A549 treated with DMSO at 1 μM for 4 hours (cell line): ENCODE results near the gene C16orf46. TPM values are rescaled to one million over a fixed set of nuclear protein-coding genes. Genes with fewer than 3 reads are reported as not detected.

Experiments used
- total RNA-seq: library from RNA; stranded (reverse); fragments of 200-300 nt; extraction: Qiagen RNA extraction; gene quantifications from 5 replicates; pipeline ENCODE4 v1.2.3, GENCODE V29; 2022; ENCODE audit warnings: low read depth

The C16orf46 gene, protein sequence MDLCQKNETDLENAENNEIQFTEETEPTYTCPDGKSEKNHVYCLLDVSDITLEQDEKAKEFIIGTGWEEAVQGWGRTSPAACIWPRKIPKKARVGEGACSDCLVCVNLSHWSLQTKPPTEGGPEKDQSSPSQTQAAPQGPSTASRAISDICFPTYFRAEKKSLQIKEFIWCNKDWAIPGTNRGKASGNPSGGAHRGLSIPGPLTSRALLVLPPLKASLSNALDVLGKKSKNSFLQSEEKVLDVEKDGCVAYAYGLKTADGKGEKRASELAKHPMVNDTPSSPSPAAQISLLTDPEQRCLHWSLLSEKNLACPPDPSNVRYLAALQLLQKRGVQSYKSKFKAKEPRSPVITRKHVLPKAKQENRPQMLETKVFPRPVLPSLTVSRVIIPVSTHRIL
- 0.57 to 1.6 TPM (median 0.92 TPM) in 5 replicates for total RNA-seq

DNA sequence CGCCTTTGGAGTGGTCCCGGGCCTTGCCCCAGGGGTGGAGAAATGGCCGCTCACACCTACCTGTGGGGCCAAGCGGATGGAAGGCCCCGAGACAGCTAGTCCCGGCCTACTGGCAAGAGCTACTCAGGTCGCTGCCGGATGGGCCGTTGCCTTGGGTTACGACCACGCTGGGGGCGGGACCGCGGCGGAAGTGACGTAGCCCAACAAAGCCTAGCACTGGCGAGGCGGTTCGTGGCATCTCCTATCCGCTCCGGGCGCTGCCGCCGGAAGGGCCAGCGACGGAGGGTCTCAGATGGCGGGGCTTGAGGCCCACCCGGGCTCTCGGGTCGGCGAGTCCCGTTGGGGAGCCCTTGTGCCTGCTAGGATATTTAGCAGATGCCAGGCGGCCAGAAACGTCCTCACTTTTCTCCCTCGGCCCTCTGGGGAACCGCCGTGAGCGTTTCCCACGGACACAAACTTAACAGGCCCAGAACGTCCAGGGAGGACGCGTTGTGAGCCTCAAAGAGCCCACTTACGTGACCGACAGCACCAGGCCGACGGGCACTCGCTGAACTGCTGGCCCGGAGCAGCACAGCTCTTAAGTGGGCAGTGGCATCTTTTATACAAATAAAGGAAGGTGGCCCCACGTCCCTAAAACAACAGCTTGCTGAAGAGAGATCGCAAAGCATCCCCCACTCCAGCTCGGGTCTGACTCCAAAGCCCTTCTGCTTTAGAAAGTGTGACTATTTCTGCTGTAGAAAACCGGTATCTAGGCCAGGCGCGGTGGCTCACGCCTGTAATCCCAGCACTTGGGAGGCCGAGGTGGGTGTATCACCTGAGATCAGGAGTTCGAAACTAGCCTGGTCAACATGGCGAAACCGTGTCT, at the start of gene C16orf46:
Gene C16orf46 (minus strand): TSS at position 163 of the 865 bp plus-strand sequence. CDS start 13,283 bp downstream, outside the sequence.

DNA sequence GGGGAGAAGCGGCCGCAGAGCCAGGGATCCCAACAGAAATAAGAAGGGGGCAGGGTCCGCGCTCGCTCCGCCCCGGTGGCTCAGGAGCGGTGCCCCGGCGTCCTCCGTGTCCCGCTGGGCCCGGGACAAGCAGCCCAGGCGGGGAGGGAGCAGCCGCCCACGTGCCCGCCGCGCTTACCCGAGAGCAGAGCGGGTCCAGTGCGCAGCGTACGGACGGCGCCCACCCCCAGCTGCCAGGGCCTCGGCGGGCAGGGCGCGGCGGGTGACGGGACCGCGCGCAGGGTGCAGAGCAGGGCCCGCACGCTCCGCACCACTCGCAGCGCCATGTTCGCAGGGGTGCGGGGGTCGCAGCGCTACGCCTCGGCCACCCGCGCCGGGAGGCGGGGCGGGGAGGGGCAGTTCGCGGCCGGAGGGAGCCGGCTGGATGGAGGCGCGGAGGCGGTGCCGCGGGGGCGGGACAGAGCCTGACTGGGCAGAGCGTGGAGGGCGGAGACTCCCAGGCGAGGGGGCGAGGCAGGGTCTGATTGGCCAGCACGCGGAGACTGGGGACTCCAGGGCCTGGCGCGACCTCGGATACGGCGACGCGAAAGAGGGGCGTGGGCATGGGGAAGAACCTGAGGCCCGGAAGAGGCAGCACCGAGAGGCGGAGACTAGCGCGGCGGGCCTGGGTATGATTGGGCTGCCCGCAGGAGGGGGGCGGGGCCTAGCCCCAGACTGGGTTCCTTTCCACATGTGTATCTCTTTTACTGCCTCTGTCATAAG, 19.1 kb upstream of the C16orf46 start, which contains the start of gene GCSH:
Gene GCSH (minus strand): TSS at position 443 of the 762 bp plus-strand sequence. CDS start 117 bp downstream, at position 326.

DNA sequence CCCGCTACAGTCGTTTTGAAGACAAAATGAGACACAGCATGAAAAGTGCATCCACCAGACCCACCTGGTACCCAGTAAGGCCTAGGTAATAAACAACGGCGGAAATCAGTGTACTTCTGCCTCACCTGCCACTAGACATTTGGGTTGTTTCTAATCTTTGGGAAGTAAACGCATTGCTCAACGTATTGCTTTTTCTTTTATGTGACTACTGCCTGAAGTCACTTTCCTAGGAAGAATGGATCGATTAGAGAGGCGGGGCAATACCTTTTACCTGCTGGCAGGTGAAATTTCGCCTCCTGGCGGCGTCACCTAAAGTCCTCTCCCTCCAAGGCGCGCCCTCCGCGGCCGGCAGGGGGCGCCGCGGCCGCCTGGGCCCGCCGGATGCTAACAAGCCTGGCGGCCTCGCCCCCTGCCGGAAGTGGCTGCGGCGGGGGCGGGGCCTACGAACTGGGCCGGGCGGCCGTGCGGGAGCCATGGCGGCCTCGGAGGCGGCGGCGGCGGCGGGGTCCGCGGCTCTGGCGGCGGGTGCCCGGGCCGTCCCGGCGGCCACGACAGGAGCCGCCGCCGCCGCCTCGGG, 41.6 kb downstream of the C16orf46 start, which contains the start of gene ATMIN:
Gene ATMIN (plus strand): TSS at position 445 of the 577 bp plus-strand sequence. CDS start 29 bp downstream, at position 474.

Other genes with a start within 250 kb of the C16orf46 start
- 120 to 149 TPM (median 134 TPM) in 5 replicates for gene CMC2, start 70.4 kb downstream of the C16orf46 start, total RNA-seq
- gene CENPN, start 70.0 kb downstream of the C16orf46 start, total RNA-seq: 69.2 to 116 TPM (median 72.9 TPM) in 5 replicates
- gene ATMIN, start 41.4 kb downstream of the C16orf46 start, total RNA-seq: 29.2 to 38.5 TPM (median 36.0 TPM) in 5 replicates
- 52.3 to 68.0 TPM (median 61.2 TPM) in 5 replicates for gene GCSH, start 19.2 kb upstream of the C16orf46 start, total RNA-seq
- gene BCO1, start 161.5 kb upstream of the C16orf46 start, total RNA-seq: 1.0 to 1.6 TPM (median 1.5 TPM) in 5 replicates
- gene GAN, start 237.7 kb upstream of the C16orf46 start, total RNA-seq: 2.7 to 4.5 TPM (median 3.5 TPM) in 5 replicates